A549 (cell line): ENCODE data around the gene DNAJC10. TPM values are rescaled to one million over a fixed set of nuclear protein-coding genes. Genes with fewer than 3 reads are reported as not detected.

Experiments used
- ATAC-seq, 2 experiments: fragments of 200-7000 bp in 1 of 2; fragments of >200 bp in 1 of 2; cut with Nextera tagmentation in 1 of 2; cut with Tn5 transposase in 1 of 2; 3 replicates each; pipeline versions ENCODE4 v1.8.0 to v1.9.1; 2018 to 2020; ENCODE audit warnings: mild to moderate bottlenecking in 1 of 2, moderate library complexity in 1 of 2
- CTCF ChIA-PET: fragments of 300-600 bp; sonication (Branson Sonifier 250); formaldehyde crosslinking; extraction: SDS; loops from one replicate; lab custom pipeline; 2021; ENCODE audit warnings: antibody characterized with exemption, inconsistent platforms; lab: Yijun Ruan, JAX
- POLR2A ChIA-PET: fragments of 350-600 bp; formaldehyde crosslinking; extraction: SDS; loops from one replicate; lab custom pipeline; 2021; ENCODE audit warnings: antibody characterized with exemption, inconsistent platforms; lab: Yijun Ruan, JAX
- DNase-seq, 2 experiments: peaks; one replicate each; pipeline versions ENCODE4 v3.0.0 to v3.0.0-alpha.2; 2011 to 2016; ENCODE audit warnings: low read depth in 1 of 2, low spot score in 1 of 2
- FAIRE-seq: peaks from 2 replicates; lab custom pipeline; 2011; peaks lifted over from hg19 to GRCh38; lab: Jason Lieb, UNC
- H3K27ac ChIP-seq, 2 experiments: fragments of >200 bp; sonication (Bioruptor Twin); formaldehyde crosslinking; 3 replicates each; pipeline ENCODE4 v1.5.1; 2016 to 2017
- H3K4me1 ChIP-seq: fragments of >200 bp; sonication (Bioruptor Twin); formaldehyde crosslinking; 3 replicates; pipeline ENCODE4 v1.6.1; 2016
- H3K4me2 ChIP-seq: fragments of >200 bp; sonication (Bioruptor Twin); formaldehyde crosslinking; 3 replicates; pipeline ENCODE4 v1.6.1; 2016
- H3K4me3 ChIP-seq: fragments of >200 bp; sonication (Bioruptor Twin); formaldehyde crosslinking; 3 replicates; pipeline ENCODE4 v1.5.1; 2016
- H3K9me3 ChIP-seq: fragments of >200 bp; sonication (Bioruptor Twin); formaldehyde crosslinking; 3 replicates; pipeline ENCODE4 v1.6.1; 2016
- CEBPB ChIP-seq, 2 experiments: fragments of >200 bp in 1 of 2; sonication (Bioruptor Twin) in 1 of 2; formaldehyde crosslinking in 1 of 2; IDR thresholded peaks; 2 replicates each; pipeline ENCODE4 v1.6.1; 2012 to 2016
- CHD2 ChIP-seq: fragments of 150-350 bp; IDR thresholded peaks from 2 replicates; pipeline ENCODE4 v1.6.1; 2014; ENCODE audit warnings: low read length; ENCODE audit not compliant: partially characterized antibody
- EHMT2 ChIP-seq: fragments of 200-600 bp; sonication (generic); IDR thresholded peaks from 2 replicates; pipeline ENCODE4 v1.6.1; 2016; ENCODE audit warnings: antibody characterized with exemption, low read depth, mild to moderate bottlenecking, moderate library complexity
- EP300 ChIP-seq, 2 experiments: fragments of >200 bp; sonication (Bioruptor Twin); formaldehyde crosslinking; IDR thresholded peaks; 2 replicates in 1 of 2; 3 replicates in 1 of 2; pipeline ENCODE4 v1.6.1; 2016 to 2017
- ESRRA ChIP-seq: fragments of 150-350 bp; IDR thresholded peaks from 2 replicates; pipeline ENCODE4 v1.6.1; 2014; ENCODE audit warnings: mild to moderate bottlenecking, low read length, borderline replicate concordance
- FOSL2 ChIP-seq, 2 experiments: fragments of 450-650 bp in 1 of 2; fragments of >200 bp in 1 of 2; sonication (Bioruptor Twin) in 1 of 2; formaldehyde crosslinking; IDR thresholded peaks; 2 replicates each; pipeline versions ENCODE4 v1.5.0 to v1.6.1; 2016 to 2020; ENCODE audit warnings: mild to moderate bottlenecking in 1 of 2, moderate library complexity in 1 of 2
- GATA3 ChIP-seq: IDR thresholded peaks from 2 replicates; pipeline ENCODE4 v1.6.1; 2012; ENCODE audit warnings: borderline replicate concordance
- HEYL ChIP-seq: fragments of 250-450 bp; sonication (Bioruptor Pico); IDR thresholded peaks from 2 replicates; pipeline ENCODE4 v1.8.0; 2021; ENCODE audit warnings: mild to moderate bottlenecking, moderate library complexity
- HOXA7 ChIP-seq: fragments of 250-450 bp; sonication (Bioruptor Pico); IDR thresholded peaks from 2 replicates; pipeline ENCODE4 v1.5.0; 2020; ENCODE audit warnings: mild to moderate bottlenecking, moderate library complexity
- MAFK ChIP-seq: fragments of 450-650 bp; IDR thresholded peaks from 2 replicates; pipeline ENCODE4 v1.6.1; 2014; ENCODE audit not compliant: partially characterized antibody
- MYC ChIP-seq: IDR thresholded peaks from 2 replicates; pipeline ENCODE4 v1.6.1; 2012; ENCODE audit warnings: mild to moderate bottlenecking, inconsistent platforms, low read length, improper control_type of control experiment, borderline replicate concordance
- POLR2A ChIP-seq: IDR thresholded peaks from 2 replicates; pipeline ENCODE4 v1.6.1; 2012; ENCODE audit warnings: mild to moderate bottlenecking, low read length
- POLR2AphosphoS2 ChIP-seq: conservative IDR thresholded peaks from 2 replicates; pipeline ENCODE4 v1.6.1; 2012; ENCODE audit warnings: low read length, improper control_type of control experiment, inconsistent platforms
- RAD21 ChIP-seq, 2 experiments: fragments of >200 bp in 1 of 2; sonication (Bioruptor Twin) in 1 of 2; formaldehyde crosslinking in 1 of 2; IDR thresholded peaks in 1 of 2; conservative IDR thresholded peaks in 1 of 2; 2 replicates in 1 of 2; 3 replicates in 1 of 2; pipeline ENCODE4 v1.6.1; 2012 to 2018; ENCODE audit warnings: inconsistent platforms in 1 of 2
- RARB ChIP-seq: fragments of 250-450 bp; sonication (Bioruptor Pico); IDR thresholded peaks from 2 replicates; pipeline ENCODE4 v1.8.0; 2021; ENCODE audit warnings: mild to moderate bottlenecking, moderate library complexity
- RCOR1 ChIP-seq: fragments of 150-350 bp; IDR thresholded peaks from 2 replicates; pipeline ENCODE4 v1.6.1; 2014; ENCODE audit warnings: antibody characterized with exemption, low read length, low read depth
- RNF2 ChIP-seq: fragments of 200-600 bp; sonication (generic); IDR thresholded peaks from 2 replicates; pipeline ENCODE4 v1.6.1; 2016; ENCODE audit warnings: low read depth, mild to moderate bottlenecking, antibody characterized with exemption, moderate library complexity, borderline replicate concordance
- SREBF2 ChIP-seq: fragments of 450-650 bp; IDR thresholded peaks from 2 replicates; pipeline ENCODE4 v1.6.1; 2014; ENCODE audit warnings: mild to moderate bottlenecking, moderate library complexity
- TFCP2L1 ChIP-seq: fragments of 250-450 bp; sonication (Bioruptor Pico); IDR thresholded peaks from 2 replicates; pipeline ENCODE4 v1.5.0; 2021; ENCODE audit warnings: mild to moderate bottlenecking
- ZFP36 ChIP-seq: fragments of 450-650 bp; IDR thresholded peaks from 2 replicates; pipeline ENCODE4 v1.6.1; 2014; ENCODE audit warnings: borderline replicate concordance; ENCODE audit not compliant: partially characterized antibody
- ZNF302 ChIP-seq: fragments of 250-450 bp; sonication (Bioruptor Pico); IDR thresholded peaks from 2 replicates; pipeline ENCODE4 v1.9.0; 2021; ENCODE audit warnings: inconsistent platforms, mild to moderate bottlenecking, moderate library complexity
- WGBS: methylation state at CpG from one replicate; pipeline ENCODE4 v1.1.6; 2017; ENCODE audit errors: missing lambda C conversion rate; 5-methylcytosine and 5-hydroxymethylcytosine counted together
- polyA plus RNA-seq, 4 experiments: library from polyadenylated mRNA; depleted of rRNA in 3 of 4; stranded (reverse); fragments of >200 nt; fragmentation: RNase III in 1 of 4; extraction: RNeasy Plus Mini Kit Qiagen cat#74134 plus additional on column Dnase treatment in 1 of 4; gene quantifications; 2 replicates in 3 of 4; 3 replicates in 1 of 4; pipeline ENCODE4 v1.2.3, GENCODE V29; 2011 to 2017
- TF ChIP-seq, protein P1 (sequence below): fragments of >200 bp; sonication (Bioruptor Twin); formaldehyde crosslinking; IDR thresholded peaks from 3 replicates; pipeline ENCODE4 v1.6.1; 2016
- TF ChIP-seq, protein P2 (sequence below): IDR thresholded peaks from 2 replicates; pipeline ENCODE4 v1.6.1; 2012; ENCODE audit warnings: low read depth, borderline replicate concordance
- TF ChIP-seq, protein P3 (sequence below): fragments of 450-650 bp; IDR thresholded peaks from 2 replicates; pipeline ENCODE4 v1.6.1; 2014; ENCODE audit warnings: antibody characterized with exemption

DNAJC10 gene
- polyA plus RNA-seq, 2 of the 4 experiments (the other 2 are of a cell fraction) = 64.1 to 126 TPM

DNA sequence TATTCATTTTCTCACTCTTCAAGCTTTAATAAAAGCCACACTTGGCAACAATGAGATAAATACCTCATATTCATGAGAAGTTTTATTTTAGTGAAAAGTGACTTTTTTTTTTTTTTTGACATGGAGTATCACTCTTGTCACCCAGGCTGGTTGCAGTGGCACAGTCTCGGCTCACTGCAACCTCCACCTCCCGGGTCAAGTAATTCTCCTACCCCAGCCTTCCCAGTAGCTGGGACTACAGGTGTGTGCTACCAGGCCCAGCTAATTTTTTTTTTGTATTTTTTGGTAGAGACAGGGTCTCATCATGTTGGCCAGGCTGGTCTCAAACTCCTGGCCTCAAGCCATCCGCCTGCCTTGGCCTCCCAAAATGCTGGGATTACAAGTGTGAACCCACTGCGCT, 103.4 kb downstream of the DNAJC10 start (continued):
- TF ChIP-seq RARB (CRISPR knock-in tag) (no peak), RNF2 (no peak), RAD21 (conservative IDR thresholded peaks at IDR 0.05 in 1 of 2, IDR thresholded peaks at IDR 0.05 in 1 of 2) (no peak), POLR2A (no peak), ZNF302 (CRISPR knock-in tag) (no peak), SREBF2 (no peak), CEBPB (IDR thresholded peaks at IDR 0.05) (no peak), ZFP36 (no peak)
- TF ChIP-seq, protein P1, sequence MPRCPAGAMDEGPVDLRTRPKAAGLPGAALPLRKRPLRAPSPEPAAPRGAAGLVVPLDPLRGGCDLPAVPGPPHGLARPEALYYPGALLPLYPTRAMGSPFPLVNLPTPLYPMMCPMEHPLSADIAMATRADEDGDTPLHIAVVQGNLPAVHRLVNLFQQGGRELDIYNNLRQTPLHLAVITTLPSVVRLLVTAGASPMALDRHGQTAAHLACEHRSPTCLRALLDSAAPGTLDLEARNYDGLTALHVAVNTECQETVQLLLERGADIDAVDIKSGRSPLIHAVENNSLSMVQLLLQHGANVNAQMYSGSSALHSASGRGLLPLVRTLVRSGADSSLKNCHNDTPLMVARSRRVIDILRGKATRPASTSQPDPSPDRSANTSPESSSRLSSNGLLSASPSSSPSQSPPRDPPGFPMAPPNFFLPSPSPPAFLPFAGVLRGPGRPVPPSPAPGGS = no peak

GRCh38 chr2:182821182-182821581, 105.1 kb downstream of the DNAJC10 start:
- POLR2A ChIA-PET = no interaction called here
- H3K4me2 ChIP-seq = no peak overlapping the region
- TF ChIP-seq RNF2 (no peak), HOXA7 (CRISPR knock-in tag) (no peak), ESRRA (no peak), EP300 (IDR thresholded peaks at IDR 0.05) (no peak), EHMT2 (no peak), ZFP36 (no peak), POLR2AphosphoS2 (no peak), MAFK (no peak), MYC (no peak), RCOR1 (no peak), CHD2 (no peak), SREBF2 (no peak), FOSL2 (IDR thresholded peaks at IDR 0.05) (no peak), FOSL2 (CRISPR knock-in tag; IDR thresholded peaks at IDR 0.05) (no peak), ZNF302 (CRISPR knock-in tag) (no peak), GATA3 (no peak), HEYL (CRISPR knock-in tag) (no peak)
- TF ChIP-seq, protein P2, sequence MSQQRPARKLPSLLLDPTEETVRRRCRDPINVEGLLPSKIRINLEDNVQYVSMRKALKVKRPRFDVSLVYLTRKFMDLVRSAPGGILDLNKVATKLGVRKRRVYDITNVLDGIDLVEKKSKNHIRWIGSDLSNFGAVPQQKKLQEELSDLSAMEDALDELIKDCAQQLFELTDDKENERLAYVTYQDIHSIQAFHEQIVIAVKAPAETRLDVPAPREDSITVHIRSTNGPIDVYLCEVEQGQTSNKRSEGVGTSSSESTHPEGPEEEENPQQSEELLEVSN = no peak
- TF ChIP-seq, protein P3, sequence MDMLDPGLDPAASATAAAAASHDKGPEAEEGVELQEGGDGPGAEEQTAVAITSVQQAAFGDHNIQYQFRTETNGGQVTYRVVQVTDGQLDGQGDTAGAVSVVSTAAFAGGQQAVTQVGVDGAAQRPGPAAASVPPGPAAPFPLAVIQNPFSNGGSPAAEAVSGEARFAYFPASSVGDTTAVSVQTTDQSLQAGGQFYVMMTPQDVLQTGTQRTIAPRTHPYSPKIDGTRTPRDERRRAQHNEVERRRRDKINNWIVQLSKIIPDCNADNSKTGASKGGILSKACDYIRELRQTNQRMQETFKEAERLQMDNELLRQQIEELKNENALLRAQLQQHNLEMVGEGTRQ = no peak
- TF ChIP-seq, all 56 proteins: peak for 0
- Histone ChIP-seq H3K9me3 (no peaks in the 10 kb centered on the region), H3K4me1 (no peaks in the 10 kb centered on the region), H3K4me3 (no peak overlapping the region), H3K27ac (no peak overlapping the region)
- FAIRE-seq (no peak), ATAC-seq (no peak), DNase-seq (no peak)
- 43% methylated on average over 2 of the region's 2 CpGs for WGBS
- CTCF ChIA-PET = no interaction called here

DNA sequence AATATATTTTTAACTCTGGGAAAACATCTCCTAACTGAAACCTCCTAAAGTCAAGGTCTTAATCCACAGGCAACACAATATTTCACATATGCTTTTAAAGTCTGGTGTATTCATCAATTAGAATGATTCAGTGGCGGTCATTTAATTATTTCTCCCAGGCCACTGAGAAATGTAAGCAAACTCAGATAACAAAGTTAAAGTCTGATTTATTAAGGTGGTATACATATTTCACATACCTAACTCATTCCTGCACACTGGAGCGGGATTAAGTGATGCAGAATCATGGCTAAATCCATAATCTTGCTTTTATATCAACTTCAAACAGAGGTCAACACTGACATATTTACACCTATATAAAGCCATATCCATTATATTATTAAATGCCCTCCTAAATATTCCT, 106.7 kb downstream of the DNAJC10 start:
- H3K4me1 ChIP-seq = no peaks in the 10 kb centered on the region
- 85% methylated on average over 2 of the region's 2 CpGs for WGBS
- H3K9me3 ChIP-seq = no peaks in the 10 kb centered on the region
- ChIA-PET CTCF (no interaction called here), POLR2A (no interaction called here)
- DNase-seq (no peak), FAIRE-seq (no peak), ATAC-seq (no peak)
- no peak overlapping the region for H3K4me2 ChIP-seq
- no peak overlapping the region for H3K4me3 ChIP-seq
- TF ChIP-seq CHD2 (no peak), GATA3 (no peak), TFCP2L1 (no peak)
- no peak overlapping the region for H3K27ac ChIP-seq
